ENCODE data around the gene SEC22C. TPM values are rescaled to one million over a fixed set of nuclear protein-coding genes. Genes with fewer than 3 reads are reported as not detected.

The SEC22C gene
- total RNA-seq, result 10 to 100 TPM; 56.0 to 58.9 TPM

- DNase-seq, result peak; percentile 96
- CTCF ChIA-PET, result interaction anchor here (0.8 to 2.7 kb wide), 6 partner anchors 8 to 163 kb away, joined by 3 to 14 read pairs (median 3); partner anchors contain the start of genes NKTR and SS18L2
These were observed at the start of gene SEC22C for GRCh38 chr3:42581709-42582473. Gene SEC22C (minus strand): TSS chr3:42581967. CDS start chr3:42569046, 12,921 bp downstream.

DNA sequence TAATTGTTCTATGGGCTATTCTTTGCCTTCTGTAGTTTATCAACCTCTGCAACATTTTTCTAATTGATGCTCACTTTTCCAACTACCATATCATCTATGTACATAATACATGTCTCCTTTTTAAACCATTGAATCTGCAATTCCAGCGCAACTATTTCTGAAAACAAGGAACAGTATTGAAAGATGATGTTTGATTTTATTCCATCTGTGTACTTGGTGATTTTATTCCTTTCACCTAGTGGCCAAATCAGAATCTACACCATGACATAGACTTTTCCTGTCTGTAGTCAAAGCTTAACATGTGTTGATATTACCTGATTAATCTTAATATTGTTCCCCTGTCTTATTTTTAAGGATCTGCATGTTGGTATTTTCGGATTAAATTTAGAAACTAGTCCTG, 31.7 kb upstream of the SEC22C start:
- Mint-ChIP-seq H3K27me3 (no peaks in the 10 kb centered on the region), H3K36me3 (ENCODE audit: low read depth) (peaks cover 27% of the 10 kb centered on the region), H3K9me3 (no peaks in the 10 kb centered on the region), H3K4me1 (peaks cover 53% of the 10 kb centered on the region), H3K27ac (no peak overlapping the region), H3K4me3 (no peak overlapping the region)
- ChIA-PET POLR2A (no interaction called here), CTCF (interaction anchor here (0.7 to 3.1 kb wide), 7 partner anchors 9 to 149 kb away, joined by 3 to 13 read pairs (median 4); partner anchors contain the start of genes NKTR and SS18L2)
- no peak for DNase-seq

More at GRCh38 chr3:42581709-42582473, at the start of gene SEC22C:
- H3K36me3 Mint-ChIP-seq (ENCODE audit: low read depth), result peaks cover 34% of the 10 kb centered on the region
- POLR2A ChIA-PET, result interaction anchor here (0.5 to 1.2 kb wide), 3 partner anchors 19 to 32 kb away, joined by 3 to 8 read pairs (median 4); partner anchors contain the start of gene NKTR
- H3K4me1 Mint-ChIP-seq, result peaks cover 65% of the 10 kb centered on the region
- H3K27me3 Mint-ChIP-seq, result no peaks in the 10 kb centered on the region
- H3K4me3 Mint-ChIP-seq, result peak within 1 kb of the TSS; percentile 84
- no peaks in the 10 kb centered on the region for H3K9me3 Mint-ChIP-seq
- H3K27ac Mint-ChIP-seq, result peak within 1 kb of the TSS; percentile 91

- H3K4me1 Mint-ChIP-seq, result peaks cover 54% of the 10 kb centered on the region
These were observed 31.2 kb upstream of the SEC22C start for GRCh38 chr3:42612928-42613327.

DNA sequence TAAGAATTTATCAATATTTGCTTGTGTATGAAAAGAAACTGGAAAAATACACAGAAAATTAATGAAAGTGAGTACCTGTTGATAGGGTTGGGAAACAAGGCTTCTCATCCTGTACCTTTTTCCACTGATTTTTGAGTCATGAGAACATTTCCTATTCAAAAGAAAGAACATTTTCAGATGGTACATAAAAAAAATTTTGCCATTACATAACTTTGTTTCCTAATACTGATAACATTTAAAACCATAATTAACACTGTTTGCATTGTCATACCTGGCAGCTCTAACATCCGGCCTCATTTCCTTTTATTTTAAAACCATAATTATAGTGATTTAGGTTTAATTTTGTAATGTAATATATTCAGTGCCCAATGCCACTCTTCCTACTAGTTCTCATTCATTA, 30.4 kb upstream of the SEC22C start:
- DNase-seq, result no peak
- Mint-ChIP-seq H3K9me3 (no peaks in the 10 kb centered on the region), H3K27me3 (no peaks in the 10 kb centered on the region), H3K4me3 (no peak overlapping the region), H3K4me1 (peaks cover 58% of the 10 kb centered on the region), H3K27ac (no peak overlapping the region), H3K36me3 (ENCODE audit: low read depth) (peaks cover 32% of the 10 kb centered on the region)
- ChIA-PET POLR2A (no interaction called here), CTCF (interaction anchor here (0.8 to 1.7 kb wide), 2 partner anchors 26 to 30 kb away, joined by 3 to 4 read pairs; partner anchors contain the start of gene SEC22C)

More at GRCh38 chr3:42612928-42613327, 31.2 kb upstream of the SEC22C start:
- ChIA-PET CTCF (interaction anchor here (0.8 to 2.2 kb wide), 5 partner anchors 8 to 31 kb away, joined by 3 to 6 read pairs (median 4); partner anchors contain the start of genes SEC22C and SS18L2), POLR2A (no interaction called here)
- no peak for DNase-seq
- H3K27ac Mint-ChIP-seq, result no peak overlapping the region
- no peaks in the 10 kb centered on the region for H3K9me3 Mint-ChIP-seq
- no peaks in the 10 kb centered on the region for H3K27me3 Mint-ChIP-seq
- peaks cover 27% of the 10 kb centered on the region for H3K36me3 Mint-ChIP-seq (ENCODE audit: low read depth)
- H3K4me3 Mint-ChIP-seq, result no peak overlapping the region

GRCh38 chr3:42610976-42611375, 29.2 kb upstream of the SEC22C start:
- no peaks in the 10 kb centered on the region for H3K9me3 Mint-ChIP-seq
- no peak overlapping the region for H3K4me3 Mint-ChIP-seq
- POLR2A ChIA-PET, result interaction anchor here (1.5 kb wide), 1 partner anchor 10 kb away, joined by 4 read pairs; the partner anchor contains the start of gene NKTR
- CTCF ChIA-PET, result interaction anchor here (1.1 kb wide), 1 partner anchor 10 kb away, joined by 6 read pairs; the partner anchor contains the start of gene NKTR
- peaks cover 59% of the 10 kb centered on the region for H3K4me1 Mint-ChIP-seq
- peaks cover 39% of the 10 kb centered on the region for H3K36me3 Mint-ChIP-seq (ENCODE audit: low read depth)
- DNase-seq, result no peak
- peak overlapping the region; percentile 31 for H3K27ac Mint-ChIP-seq
- H3K27me3 Mint-ChIP-seq, result no peaks in the 10 kb centered on the region

- Mint-ChIP-seq H3K27ac (no peak overlapping the region), H3K36me3 (ENCODE audit: low read depth) (peaks cover 49% of the 10 kb centered on the region), H3K4me3 (no peak overlapping the region), H3K9me3 (peaks cover 3% of the 10 kb centered on the region), H3K27me3 (no peaks in the 10 kb centered on the region), H3K4me1 (peaks cover 67% of the 10 kb centered on the region)
- POLR2A ChIA-PET, result no interaction called here
- CTCF ChIA-PET, result no interaction called here
- DNase-seq, result no peak
These were observed 26.8 kb upstream of the SEC22C start for GRCh38 chr3:42608581-42608980.

GRCh38 chr3:42605546-42606173, 23.9 kb upstream of the SEC22C start:
- Mint-ChIP-seq H3K4me1 (peaks cover 54% of the 10 kb centered on the region), H3K9me3 (peaks cover 5% of the 10 kb centered on the region), H3K27ac (no peak overlapping the region), H3K36me3 (ENCODE audit: low read depth) (peaks cover 48% of the 10 kb centered on the region), H3K4me3 (no peak overlapping the region), H3K27me3 (no peaks in the 10 kb centered on the region)
- CTCF ChIA-PET, result interaction anchor here (0.8 to 1.3 kb wide), 2 partner anchors 8 to 14 kb away, joined by 4 to 5 read pairs; no protein-coding TSS in a partner anchor
- DNase-seq, result no peak
- POLR2A ChIA-PET, result no interaction called here

DNA sequence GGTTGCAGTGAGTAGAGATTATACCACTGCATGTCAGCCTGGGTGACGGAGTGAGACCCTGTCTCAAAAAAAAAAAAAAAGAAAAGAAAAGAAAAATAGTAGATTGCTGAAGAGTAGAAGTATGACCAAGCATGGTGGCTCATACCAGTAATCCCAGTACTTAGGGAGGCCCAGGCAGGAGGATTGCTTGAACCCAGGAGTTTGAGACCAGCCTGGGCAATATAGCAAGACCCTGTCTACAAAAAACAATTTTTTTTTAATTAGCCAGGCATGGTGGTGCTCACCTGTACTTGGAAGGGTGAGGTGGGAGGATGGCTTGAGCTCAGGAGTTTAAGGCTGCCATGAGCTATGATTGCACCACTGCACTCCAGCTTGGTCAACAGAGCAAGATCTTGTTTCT, 21.2 kb upstream of the SEC22C start:
- no peak for DNase-seq
- H3K36me3 Mint-ChIP-seq (ENCODE audit: low read depth), result peaks cover 37% of the 10 kb centered on the region
- H3K9me3 Mint-ChIP-seq, result peaks cover 5% of the 10 kb centered on the region
- H3K27me3 Mint-ChIP-seq, result no peaks in the 10 kb centered on the region
- H3K4me1 Mint-ChIP-seq, result peaks cover 45% of the 10 kb centered on the region
- ChIA-PET POLR2A (no interaction called here), CTCF (interaction anchor here (0.6 to 3.8 kb wide), 4 partner anchors 12 to 66 kb away, joined by 3 to 14 read pairs (median 8); partner anchors contain the start of gene SEC22C)
- no peak overlapping the region for H3K4me3 Mint-ChIP-seq
- no peak overlapping the region for H3K27ac Mint-ChIP-seq

DNA sequence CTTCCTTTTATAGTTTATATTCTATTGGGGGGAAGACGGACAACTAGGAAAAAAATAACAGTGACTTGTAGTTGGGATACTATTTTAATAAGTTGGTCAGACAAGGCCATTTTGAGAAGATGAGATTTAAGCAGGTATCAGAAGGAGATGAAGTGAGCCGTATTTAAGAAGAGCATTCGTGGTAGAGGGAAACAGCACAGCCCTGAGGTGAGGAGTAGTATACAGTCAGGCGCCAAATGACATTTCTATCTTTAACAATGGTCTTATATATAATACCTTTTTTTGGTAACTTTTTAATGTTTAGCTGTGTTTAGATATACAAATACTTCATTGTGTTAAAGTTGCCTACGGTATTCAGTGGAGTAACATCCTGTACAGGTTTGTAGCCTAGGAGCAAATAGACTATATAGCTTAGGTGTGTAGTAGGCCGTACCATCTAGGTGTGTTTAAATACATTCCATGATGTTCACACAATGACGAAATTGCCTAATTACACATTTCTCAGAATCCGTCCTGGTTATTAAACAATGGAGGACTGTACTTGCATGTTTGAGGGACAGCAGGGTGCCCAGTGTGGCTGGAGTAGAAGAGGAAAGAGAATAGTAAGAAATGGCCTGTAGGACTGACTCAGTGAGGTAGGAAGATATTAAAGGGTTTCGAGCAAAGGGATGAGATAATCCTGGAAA, 20.3 kb upstream of the SEC22C start:
- H3K4me3 Mint-ChIP-seq, result peak overlapping the region; percentile 91
- peaks cover 5% of the 10 kb centered on the region for H3K9me3 Mint-ChIP-seq
- peaks cover 35% of the 10 kb centered on the region for H3K36me3 Mint-ChIP-seq (ENCODE audit: low read depth)
- H3K27ac Mint-ChIP-seq, result peak overlapping the region; percentile 98
- no peaks in the 10 kb centered on the region for H3K27me3 Mint-ChIP-seq
- ChIA-PET POLR2A (no interaction called here), CTCF (interaction anchor here (0.6 to 3.8 kb wide), 6 partner anchors 11 to 67 kb away, joined by 3 to 14 read pairs (median 4); partner anchors contain the start of genes SEC22C and SS18L2)
- no peak for DNase-seq
- peaks cover 39% of the 10 kb centered on the region for H3K4me1 Mint-ChIP-seq

DNA sequence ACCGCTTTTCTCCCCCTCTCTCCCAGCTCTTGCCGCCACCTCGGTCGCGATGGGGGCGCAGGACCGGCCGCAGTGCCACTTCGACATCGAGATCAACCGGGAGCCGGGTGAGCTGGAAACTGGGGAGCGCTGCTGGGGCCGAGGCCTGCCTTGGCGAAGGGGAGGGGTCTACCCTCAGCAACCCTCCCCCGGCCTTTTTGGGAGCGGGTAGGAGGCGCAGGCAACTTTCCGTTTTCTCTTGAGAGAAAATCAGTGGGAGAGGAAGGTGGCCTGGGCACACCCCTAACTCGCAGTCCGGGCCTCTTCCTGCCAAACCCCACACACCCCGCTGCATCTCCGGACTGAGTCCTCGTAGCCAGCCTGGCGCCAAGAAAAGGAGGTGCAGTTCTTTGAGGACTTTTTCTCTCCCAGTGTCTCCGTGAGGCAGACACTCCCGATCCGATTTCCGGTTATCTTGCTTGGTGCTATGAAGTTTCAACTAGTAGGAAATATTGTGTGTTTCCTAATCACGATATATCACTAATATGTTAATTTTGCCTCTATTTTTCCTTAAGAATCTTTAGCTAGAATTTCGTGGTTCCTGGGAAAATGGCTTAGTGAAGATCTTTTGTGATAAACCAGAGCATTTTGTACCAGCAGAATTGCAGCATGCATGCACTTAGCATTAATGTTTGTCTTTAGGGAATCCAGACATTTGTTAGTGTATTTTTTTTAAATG, 19.4 kb upstream of the SEC22C start:
- H3K27me3 Mint-ChIP-seq, result no peaks in the 10 kb centered on the region
- peaks cover 37% of the 10 kb centered on the region for H3K4me1 Mint-ChIP-seq
- ChIA-PET CTCF (interaction anchor here (0.9 to 3.8 kb wide), 8 partner anchors 9 to 19 kb away, joined by 3 to 14 read pairs (median 4); partner anchors contain the start of genes SEC22C and SS18L2), POLR2A (interaction anchor here (0.6 to 1.3 kb wide), 4 partner anchors 10 to 588 kb away, joined by 3 to 13 read pairs (median 4); partner anchors contain the start of genes SEC22C and SS18L2)
- peak overlapping the region; percentile 98 for H3K27ac Mint-ChIP-seq
- peaks cover 40% of the 10 kb centered on the region for H3K36me3 Mint-ChIP-seq (ENCODE audit: low read depth)
- H3K9me3 Mint-ChIP-seq, result peaks cover 5% of the 10 kb centered on the region
- H3K4me3 Mint-ChIP-seq, result peak overlapping the region; percentile 91
- peak; percentile 63 for DNase-seq

- Mint-ChIP-seq H3K36me3 (ENCODE audit: low read depth) (peaks cover 46% of the 10 kb centered on the region), H3K27ac (peak within 1 kb of the TSS; percentile 98), H3K4me3 (peak within 1 kb of the TSS; percentile 91), H3K9me3 (peaks cover 5% of the 10 kb centered on the region), H3K4me1 (peaks cover 31% of the 10 kb centered on the region), H3K27me3 (no peaks in the 10 kb centered on the region)
- peak; percentile 100 for DNase-seq
- ChIA-PET CTCF (interaction anchor here (0.6 to 3.8 kb wide), 8 partner anchors 9 to 117 kb away, joined by 3 to 14 read pairs (median 4); partner anchors contain the start of genes SEC22C and SS18L2), POLR2A (interaction anchor here (0.6 to 1.3 kb wide), 6 partner anchors 10 to 638 kb away, joined by 3 to 13 read pairs (median 4); partner anchors contain the start of genes SEC22C and SS18L2)
These were observed 18.6 kb upstream of the SEC22C start, which contains the start of gene NKTR for GRCh38 chr3:42600111-42600957. Gene NKTR (plus strand): TSS chr3:42600686. CDS start chr3:42601007, 321 bp downstream.
